Muscle of arm (tissue), 12 donors: ENCODE measurements around the gene CHTF18. TPM values are rescaled to one million over a fixed set of nuclear protein-coding genes. Genes with fewer than 3 reads are reported as not detected.

Source experiments
- DNase-seq: peaks from one replicate; pipeline ENCODE4 v3.0.0-alpha.2; 2013
- polyA plus RNA-seq, 12 donors: library from polyadenylated mRNA; unstranded; fragments of 120-200 nt; gene quantifications; one replicate each; pipeline ENCODE4 v1.2.1, GENCODE V29; 2013; ENCODE audit not compliant: insufficient read length in 12 of 12

The CHTF18 gene
- polyA plus RNA-seq, 12 donors: 9.4 to 56.5 (median 13.5) TPM; not detected in 1

GRCh38 chr16:759110-759910 is 29.1 kb upstream of the CHTF18 start:
- DNase-seq: no peak

- DNase-seq: no peak
These were observed 28.4 kb upstream of the CHTF18 start for GRCh38 chr16:760065-760464.

- no peak for DNase-seq
These were observed 27.7 kb upstream of the CHTF18 start, which contains the start of gene MSLN for GRCh38 chr16:760545-761343. Gene MSLN, plus strand, starts transcription at chr16:760734. Its CDS starts 1,947 bp downstream, at chr16:762681.

- no peak for DNase-seq
These were observed 26.6 kb upstream of the CHTF18 start for GRCh38 chr16:761625-762513.

- DNase-seq: no peak
These were observed 25.7 kb upstream of the CHTF18 start for GRCh38 chr16:762595-763268.

- no peak for DNase-seq
These were observed 24.8 kb upstream of the CHTF18 start for GRCh38 chr16:763369-764183.

GRCh38 chr16:764184-764750 is 24.2 kb upstream of the CHTF18 start:
- DNase-seq: no peak

GRCh38 chr16:764848-765487 is 23.5 kb upstream of the CHTF18 start:
- DNase-seq: no peak

- DNase-seq: no peak
These were observed 22.9 kb upstream of the CHTF18 start for GRCh38 chr16:765488-765865.

- no peak for DNase-seq
These were observed 22.2 kb upstream of the CHTF18 start for GRCh38 chr16:766008-766819.

GRCh38 chr16:766820-767640 is 21.4 kb upstream of the CHTF18 start:
- DNase-seq: no peak

- no peak for DNase-seq
These were observed 20.6 kb upstream of the CHTF18 start for GRCh38 chr16:767743-768235.

- DNase-seq: no peak
These were observed 20.0 kb upstream of the CHTF18 start for GRCh38 chr16:768428-768827.

GRCh38 chr16:769184-769784 is 19.1 kb upstream of the CHTF18 start:
- no peak for DNase-seq

GRCh38 chr16:769934-770333 is 18.5 kb upstream of the CHTF18 start:
- no peak for DNase-seq

GRCh38 chr16:770411-770810 is 18.0 kb upstream of the CHTF18 start:
- no peak for DNase-seq

- no peak for DNase-seq
These were observed 15.5 kb upstream of the CHTF18 start for GRCh38 chr16:772959-773358.
